CD8-positive, alpha-beta memory T cell (primary cell): ENCODE results near the gene C10orf71. TPM values are rescaled to one million over a fixed set of nuclear protein-coding genes. Genes with fewer than 3 reads are reported as not detected.

Source experiments
- CTCF ChIA-PET: fragments of 350-600 bp; sonication (Branson Sonifier 250); formaldehyde crosslinking; loops from one replicate; lab custom pipeline; 2021; ENCODE audit warnings: antibody characterized with exemption; lab: Charles Lee
- POLR2A ChIA-PET: fragments of 350-600 bp; sonication (Branson Sonifier 250); formaldehyde crosslinking; loops from one replicate; lab custom pipeline; 2021; ENCODE audit warnings: antibody characterized with exemption; lab: Charles Lee
- DNase-seq, 5 donors: peaks; one replicate each; pipeline versions ENCODE4 v3.0.0 to v3.0.0-alpha.2; 2020 to 2022; ENCODE audit warnings: mixed read lengths in 1 of 5
- H3K27ac ChIP-seq: one replicate; pipeline ENCODE4 v1.7.0; 2013; ENCODE audit warnings: low read depth, mild to moderate bottlenecking, low read length, moderate library complexity
- H3K27me3 ChIP-seq: 2 replicates; pipeline ENCODE4 v1.7.0; 2013; ENCODE audit warnings: low read length, mild to moderate bottlenecking; ENCODE audit not compliant: insufficient read depth, poor library complexity, severe bottlenecking
- H3K36me3 ChIP-seq: 2 replicates; pipeline ENCODE4 v1.7.0; 2013; ENCODE audit warnings: mild to moderate bottlenecking, low read length, moderate library complexity; ENCODE audit not compliant: insufficient read depth
- H3K4me1 ChIP-seq: 2 replicates; pipeline ENCODE4 v1.7.0; 2013; ENCODE audit warnings: mild to moderate bottlenecking, low read length, moderate library complexity; ENCODE audit not compliant: insufficient read depth
- H3K4me3 ChIP-seq: 2 replicates; pipeline ENCODE4 v1.7.0; 2013; ENCODE audit warnings: mild to moderate bottlenecking, low read length
- H3K9me3 ChIP-seq: 2 replicates; pipeline ENCODE4 v1.7.0; 2013; ENCODE audit warnings: mild to moderate bottlenecking, low read length
- H3K27ac Mint-ChIP-seq, 8 donors: one replicate each; pipeline ENCODE4 v1.8.0; 2020 to 2021; ENCODE audit warnings: mixed read lengths in 8 of 8, mild to moderate bottlenecking in 6 of 8, inconsistent platforms in 3 of 8, moderate library complexity in 3 of 8
- H3K27me3 Mint-ChIP-seq, 2 donors: one replicate each; pipeline ENCODE4 v1.8.0; 2020 to 2021; ENCODE audit warnings: mixed read lengths in 2 of 2, mild to moderate bottlenecking in 1 of 2, moderate library complexity in 1 of 2
- H3K36me3 Mint-ChIP-seq, 3 donors: one replicate each; pipeline ENCODE4 v1.8.0; 2020 to 2021; ENCODE audit warnings: mixed read lengths in 3 of 3, inconsistent platforms in 1 of 3, mild to moderate bottlenecking in 1 of 3
- H3K4me1 Mint-ChIP-seq, 3 donors: one replicate each; pipeline ENCODE4 v1.8.0; 2020 to 2021; ENCODE audit warnings: mixed read lengths in 3 of 3, inconsistent platforms in 1 of 3, mild to moderate bottlenecking in 1 of 3
- H3K4me3 Mint-ChIP-seq, 7 donors: one replicate each; pipeline ENCODE4 v1.8.0; 2020 to 2021; ENCODE audit warnings: mixed read lengths in 7 of 7, mild to moderate bottlenecking in 6 of 7, moderate library complexity in 4 of 7, inconsistent platforms in 2 of 7
- H3K9me3 Mint-ChIP-seq, 5 donors: one replicate each; pipeline ENCODE4 v1.8.0; 2020 to 2022; ENCODE audit warnings: mixed read lengths in 5 of 5, mild to moderate bottlenecking in 3 of 5, moderate library complexity in 2 of 5, inconsistent platforms in 1 of 5
- polyA plus RNA-seq: library from polyadenylated mRNA; unstranded; fragments of 300-500 nt; fragmentation: Illumina TruSeq; gene quantifications from one replicate; pipeline ENCODE4 v1.2.3, GENCODE V29; 2021
- total RNA-seq, 2 experiments: library from RNA; stranded (reverse); gene quantifications; one replicate each; pipeline ENCODE4 v1.2.3, GENCODE V29; 2021

C10orf71 gene
- total and polyA plus RNA-seq, 3 experiments from 2014 or later = not detected

- no peaks in the 10 kb centered on the region for H3K36me3 Mint-ChIP-seq
- no peak overlapping the region for H3K4me3 Mint-ChIP-seq
- H3K9me3 Mint-ChIP-seq = no peaks in the 10 kb centered on the region
- Histone ChIP-seq H3K4me3 (no peak overlapping the region), H3K27ac (no peak overlapping the region), H3K36me3 (no peaks in the 10 kb centered on the region), H3K9me3 (no peaks in the 10 kb centered on the region), H3K4me1 (no peaks in the 10 kb centered on the region), H3K27me3 (no peaks in the 10 kb centered on the region)
- no peaks in the 10 kb centered on the region for H3K4me1 Mint-ChIP-seq
- DNase-seq = no peak
- H3K27ac Mint-ChIP-seq = no peak overlapping the region
- ChIA-PET CTCF (no interaction called here), POLR2A (no interaction called here)
- H3K27me3 Mint-ChIP-seq = peaks cover 3 to 7% of the 10 kb centered on the region in 2 donors
Observed at GRCh38 chr10:49324711-49325110, 25.7 kb downstream of the C10orf71 start.

- H3K27me3 Mint-ChIP-seq = peaks cover 3 to 7% of the 10 kb centered on the region in 2 donors
- no peak overlapping the region for H3K4me3 Mint-ChIP-seq
- no peaks in the 10 kb centered on the region for H3K4me1 Mint-ChIP-seq
- H3K27ac Mint-ChIP-seq = no peak overlapping the region
- no peaks in the 10 kb centered on the region for H3K9me3 Mint-ChIP-seq
- Histone ChIP-seq H3K36me3 (no peaks in the 10 kb centered on the region), H3K27ac (no peak overlapping the region), H3K4me1 (no peaks in the 10 kb centered on the region), H3K4me3 (no peak overlapping the region), H3K27me3 (no peaks in the 10 kb centered on the region), H3K9me3 (no peaks in the 10 kb centered on the region)
- CTCF ChIA-PET = no interaction called here
- no peaks in the 10 kb centered on the region for H3K36me3 Mint-ChIP-seq
- POLR2A ChIA-PET = no interaction called here
- no peak for DNase-seq
Observed at GRCh38 chr10:49325131-49325915, 26.4 kb downstream of the C10orf71 start.

GRCh38 chr10:49325916-49326783, 27.2 kb downstream of the C10orf71 start:
- Histone ChIP-seq H3K4me1 (no peaks in the 10 kb centered on the region), H3K27me3 (no peaks in the 10 kb centered on the region), H3K36me3 (no peaks in the 10 kb centered on the region), H3K9me3 (no peaks in the 10 kb centered on the region), H3K4me3 (no peak overlapping the region), H3K27ac (no peak overlapping the region)
- Mint-ChIP-seq H3K36me3 (no peaks in the 10 kb centered on the region), H3K4me1 (no peaks in the 10 kb centered on the region), H3K4me3 (no peak overlapping the region), H3K27ac (no peak overlapping the region), H3K27me3 (peaks cover 3 to 7% of the 10 kb centered on the region in 2 donors), H3K9me3 (no peaks in the 10 kb centered on the region)
- ChIA-PET POLR2A (no interaction called here), CTCF (no interaction called here)
- no peak for DNase-seq

- Histone ChIP-seq H3K27me3 (no peaks in the 10 kb centered on the region), H3K27ac (no peak overlapping the region), H3K4me3 (no peak overlapping the region), H3K9me3 (no peaks in the 10 kb centered on the region), H3K4me1 (no peaks in the 10 kb centered on the region), H3K36me3 (no peaks in the 10 kb centered on the region)
- Mint-ChIP-seq H3K36me3 (no peaks in the 10 kb centered on the region), H3K27ac (no peak overlapping the region), H3K9me3 (no peaks in the 10 kb centered on the region), H3K27me3 (peaks cover 3 to 7% of the 10 kb centered on the region in 2 donors), H3K4me1 (no peaks in the 10 kb centered on the region), H3K4me3 (no peak overlapping the region)
- DNase-seq = no peak
- CTCF ChIA-PET = no interaction called here
- POLR2A ChIA-PET = no interaction called here
Observed at GRCh38 chr10:49327036-49327813, 28.3 kb downstream of the C10orf71 start.

- Histone ChIP-seq H3K27me3 (no peaks in the 10 kb centered on the region), H3K4me3 (no peak overlapping the region), H3K27ac (no peak overlapping the region), H3K4me1 (no peaks in the 10 kb centered on the region), H3K36me3 (no peaks in the 10 kb centered on the region), H3K9me3 (no peaks in the 10 kb centered on the region)
- H3K36me3 Mint-ChIP-seq = peaks cover 0 to 3% (median 3%) of the 10 kb centered on the region in 3 donors
- no peak for DNase-seq
- ChIA-PET POLR2A (no interaction called here), CTCF (no interaction called here)
- no peak overlapping the region for H3K4me3 Mint-ChIP-seq
- H3K27me3 Mint-ChIP-seq = peaks cover 3 to 9% of the 10 kb centered on the region in 2 donors
- peak overlapping the region in 2 of 8 donors; percentile 19 to 62 for H3K27ac Mint-ChIP-seq
- H3K4me1 Mint-ChIP-seq = no peaks in the 10 kb centered on the region
- H3K9me3 Mint-ChIP-seq = peaks cover 0 to 1% (median 0%) of the 10 kb centered on the region in 5 donors
Observed at GRCh38 chr10:49328401-49329145, 29.6 kb downstream of the C10orf71 start.

GRCh38 chr10:49329146-49329505, 30.2 kb downstream of the C10orf71 start:
- peaks cover 3 to 9% of the 10 kb centered on the region in 2 donors for H3K27me3 Mint-ChIP-seq
- H3K4me3 Mint-ChIP-seq = no peak overlapping the region
- H3K27ac ChIP-seq = no peak overlapping the region
- no peak overlapping the region for H3K27ac Mint-ChIP-seq
- H3K27me3 ChIP-seq = no peaks in the 10 kb centered on the region
- no peak for DNase-seq
- ChIA-PET CTCF (no interaction called here), POLR2A (no interaction called here)
- H3K9me3 ChIP-seq = no peaks in the 10 kb centered on the region
- H3K4me1 Mint-ChIP-seq = no peaks in the 10 kb centered on the region
- no peaks in the 10 kb centered on the region for H3K4me1 ChIP-seq
- peaks cover 0 to 6% (median 3%) of the 10 kb centered on the region in 3 donors for H3K36me3 Mint-ChIP-seq
- H3K4me3 ChIP-seq = no peak overlapping the region
- H3K36me3 ChIP-seq = no peaks in the 10 kb centered on the region
- H3K9me3 Mint-ChIP-seq = peaks cover 0 to 4% (median 0%) of the 10 kb centered on the region in 5 donors

GRCh38 chr10:49330127-49330665, 31.2 kb downstream of the C10orf71 start:
- peaks cover 0 to 7% (median 6%) of the 10 kb centered on the region in 5 donors for H3K9me3 Mint-ChIP-seq
- H3K27me3 Mint-ChIP-seq = peaks cover 3 to 9% of the 10 kb centered on the region in 2 donors
- no peak overlapping the region for H3K27ac Mint-ChIP-seq
- Histone ChIP-seq H3K4me1 (peaks cover 7% of the 10 kb centered on the region), H3K36me3 (no peaks in the 10 kb centered on the region), H3K27ac (no peak overlapping the region), H3K9me3 (no peaks in the 10 kb centered on the region), H3K4me3 (no peak overlapping the region), H3K27me3 (no peaks in the 10 kb centered on the region)
- CTCF ChIA-PET = no interaction called here
- DNase-seq = no peak
- no peak overlapping the region for H3K4me3 Mint-ChIP-seq
- peaks cover 1 to 7% (median 6%) of the 10 kb centered on the region in 3 donors for H3K4me1 Mint-ChIP-seq
- H3K36me3 Mint-ChIP-seq = peaks cover 0 to 13% (median 3%) of the 10 kb centered on the region in 3 donors
- POLR2A ChIA-PET = no interaction called here
